HUES48 (cell line): Measurements from ENCODE around the gene KCNMA1.

Experiments
- H3K27ac ChIP-seq: one replicate; pipeline ENCODE4 v1.7.0; 2013; ENCODE audit warnings: low read depth, low read length, inconsistent platforms
- H3K27me3 ChIP-seq: 2 replicates; pipeline ENCODE4 v1.6.1; 2013; ENCODE audit warnings: mild to moderate bottlenecking, low read length; ENCODE audit not compliant: control insufficient read depth, insufficient read depth
- H3K36me3 ChIP-seq: 2 replicates; pipeline ENCODE4 v1.6.1; 2013; ENCODE audit warnings: low read length; ENCODE audit not compliant: control insufficient read depth, insufficient read depth
- H3K4me1 ChIP-seq: 2 replicates; pipeline ENCODE4 v1.6.1; 2013; ENCODE audit warnings: mild to moderate bottlenecking, low read length; ENCODE audit not compliant: control insufficient read depth, insufficient read depth
- H3K4me3 ChIP-seq: 2 replicates; pipeline ENCODE4 v1.5.1; 2013; ENCODE audit warnings: mild to moderate bottlenecking, low read depth, low read length
- H3K9ac ChIP-seq: 2 replicates; pipeline ENCODE4 v1.6.1; 2013; ENCODE audit warnings: mild to moderate bottlenecking, low read depth, low read length, moderate library complexity
- H3K9me3 ChIP-seq: 2 replicates; pipeline ENCODE4 v1.6.1; 2013; ENCODE audit warnings: low read length; ENCODE audit not compliant: control insufficient read depth, insufficient read depth

The KCNMA1 gene

DNA sequence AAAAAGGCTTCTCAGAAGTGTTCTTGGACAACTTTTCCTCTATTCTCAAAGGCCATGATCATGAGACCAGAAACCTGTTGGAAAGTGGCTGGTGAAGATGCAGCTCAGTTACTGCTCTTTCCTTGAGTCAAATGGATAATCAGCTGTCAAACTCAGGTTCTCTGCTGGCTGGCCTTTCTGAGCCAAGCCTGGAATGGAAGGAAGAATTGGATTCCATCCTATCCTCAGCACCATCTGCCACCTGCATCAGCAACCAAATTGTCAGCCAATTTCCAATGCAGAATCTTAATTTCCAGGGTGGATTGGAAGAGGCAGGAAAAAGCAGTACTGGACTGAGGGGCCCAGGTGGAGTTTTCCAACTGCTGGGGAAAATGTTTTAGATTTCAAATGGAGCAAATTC, 631.7 kb downstream of the KCNMA1 start:
- no peaks in the 10 kb centered on the region for H3K36me3 ChIP-seq
- no peak overlapping the region for H3K4me3 ChIP-seq
- no peak overlapping the region for H3K27ac ChIP-seq
- H3K27me3 ChIP-seq = no peaks in the 10 kb centered on the region
- H3K4me1 ChIP-seq = peaks cover 4% of the 10 kb centered on the region; the same call in 1 of the 2 replicates
- no peaks in the 10 kb centered on the region for H3K9me3 ChIP-seq
- H3K9ac ChIP-seq = no peak overlapping the region

DNA sequence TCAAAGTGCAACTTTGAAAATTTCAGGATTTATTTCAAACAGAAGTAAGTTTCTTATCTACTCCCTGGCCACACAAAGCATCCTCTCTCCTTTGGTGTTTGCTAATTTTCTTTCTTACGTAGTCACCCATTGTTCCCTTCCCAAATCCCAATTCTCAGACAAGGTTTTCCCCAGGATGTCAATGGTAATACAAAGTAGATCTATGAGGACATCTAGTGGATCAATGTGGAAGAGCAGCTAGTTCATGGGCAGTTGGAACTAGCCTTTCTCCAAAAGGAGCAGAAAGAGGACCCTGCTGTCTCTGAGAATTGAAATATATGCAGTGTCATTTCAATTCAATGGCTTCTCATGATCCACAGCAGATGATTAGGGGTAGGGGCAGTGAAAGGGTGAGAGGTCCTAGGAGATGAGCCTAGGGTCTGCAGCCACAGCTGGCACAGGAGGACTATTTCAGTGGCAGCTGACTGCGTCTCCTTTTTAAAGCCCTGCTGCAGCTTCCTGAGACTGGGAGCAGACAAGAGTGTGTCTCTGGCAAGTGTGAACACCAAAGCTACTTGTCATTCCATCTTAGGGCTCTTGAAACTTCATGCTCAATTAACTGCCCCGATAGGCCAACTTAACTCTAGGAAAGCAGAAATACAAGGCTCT, 632.6 kb downstream of the KCNMA1 start:
- no peaks in the 10 kb centered on the region for H3K9me3 ChIP-seq
- H3K27me3 ChIP-seq = no peaks in the 10 kb centered on the region
- no peak overlapping the region for H3K27ac ChIP-seq
- H3K4me1 ChIP-seq = peaks cover 4% of the 10 kb centered on the region; the same call in 1 of the 2 replicates
- no peaks in the 10 kb centered on the region for H3K36me3 ChIP-seq
- H3K9ac ChIP-seq = no peak overlapping the region
- H3K4me3 ChIP-seq = no peak overlapping the region

DNA sequence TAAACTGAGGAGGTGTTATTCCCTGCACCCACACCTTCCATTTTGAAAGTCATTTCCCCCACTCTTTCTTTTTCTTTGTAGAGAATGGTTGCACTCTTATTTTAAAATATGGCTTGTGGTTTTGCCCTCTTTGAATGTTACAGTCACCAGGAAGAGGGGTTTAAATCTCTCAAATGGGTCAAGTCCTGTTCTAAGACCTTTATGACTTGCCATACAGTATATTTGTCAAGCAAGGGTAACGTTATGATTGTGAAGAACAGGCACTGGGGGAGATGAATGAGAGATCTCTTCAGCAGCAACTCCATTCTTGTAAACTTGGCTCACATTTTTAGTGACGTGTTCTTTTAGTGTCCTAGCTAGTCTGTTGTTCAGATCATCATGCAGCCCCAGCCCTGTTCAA, 634.7 kb downstream of the KCNMA1 start:
- Histone ChIP-seq H3K9me3 (no peaks in the 10 kb centered on the region), H3K36me3 (no peaks in the 10 kb centered on the region), H3K4me1 (peaks cover 4% of the 10 kb centered on the region; the same call in 1 of the 2 replicates), H3K27me3 (no peaks in the 10 kb centered on the region), H3K9ac (no peak overlapping the region), H3K4me3 (no peak overlapping the region), H3K27ac (no peak overlapping the region)

DNA sequence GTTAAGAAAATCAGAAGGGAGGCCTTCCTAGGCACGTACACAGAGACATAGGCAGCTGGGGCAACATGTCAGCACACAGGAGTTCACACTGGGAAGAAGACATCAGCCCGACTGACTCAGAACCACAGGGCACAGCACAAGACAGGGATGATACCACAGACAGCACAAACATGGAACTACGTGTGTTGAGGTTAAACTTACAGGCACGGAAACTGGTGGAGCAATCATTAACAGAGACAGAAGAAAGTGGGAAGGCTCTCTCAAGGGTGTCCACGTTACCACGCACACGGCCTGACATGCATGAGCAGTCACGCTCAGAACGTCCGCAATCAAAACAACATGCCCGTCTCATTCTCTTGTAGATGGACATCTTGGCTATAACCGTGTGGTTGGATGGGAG, 636.4 kb downstream of the KCNMA1 start:
- Histone ChIP-seq H3K9me3 (no peaks in the 10 kb centered on the region), H3K4me1 (peaks cover 4% of the 10 kb centered on the region; the same call in 1 of the 2 replicates), H3K9ac (no peak overlapping the region), H3K27ac (no peak overlapping the region), H3K36me3 (no peaks in the 10 kb centered on the region), H3K4me3 (no peak overlapping the region), H3K27me3 (no peaks in the 10 kb centered on the region)

DNA sequence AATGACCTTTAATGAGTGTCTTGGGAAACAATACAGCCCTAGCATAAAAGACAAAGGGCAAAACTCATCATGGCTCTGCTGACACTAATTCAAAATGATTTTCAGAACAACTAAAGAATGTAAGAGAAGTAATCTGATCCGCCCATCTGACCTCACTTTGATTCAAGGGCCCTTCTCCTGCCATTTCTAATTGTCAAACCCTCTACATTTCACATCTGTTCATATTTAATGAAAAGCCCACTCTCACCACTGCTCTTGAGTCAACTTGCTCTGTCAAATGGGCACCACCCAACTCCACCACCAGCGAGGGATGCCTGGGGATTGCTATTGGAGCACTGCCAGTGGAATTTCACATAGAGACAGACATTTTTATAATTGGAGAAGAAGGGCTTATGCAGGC, 639.2 kb downstream of the KCNMA1 start:
- no peaks in the 10 kb centered on the region for H3K36me3 ChIP-seq
- no peak overlapping the region for H3K27ac ChIP-seq
- H3K27me3 ChIP-seq = no peaks in the 10 kb centered on the region
- no peaks in the 10 kb centered on the region for H3K9me3 ChIP-seq
- H3K4me3 ChIP-seq = no peak overlapping the region
- no peaks in the 10 kb centered on the region for H3K4me1 ChIP-seq
- H3K9ac ChIP-seq = no peak overlapping the region

DNA sequence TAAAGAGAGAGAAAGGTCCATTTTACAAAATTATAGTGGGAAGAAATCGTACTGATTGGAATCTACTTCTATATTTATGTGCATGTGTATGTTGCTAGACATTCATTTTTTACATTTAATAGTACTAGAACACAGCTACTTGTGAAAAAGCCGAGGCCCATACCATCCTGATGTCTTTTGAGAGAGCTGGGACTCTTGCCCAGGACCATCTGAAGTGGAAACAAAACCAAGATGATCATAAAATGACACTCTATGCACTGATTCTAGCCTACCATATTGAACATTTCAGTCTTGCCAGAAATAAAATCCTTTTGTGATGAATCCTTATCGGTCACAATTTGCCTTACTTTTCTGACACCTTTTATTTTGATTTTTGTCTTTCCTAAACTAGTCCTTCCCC, 640.0 kb downstream of the KCNMA1 start:
- Histone ChIP-seq H3K27ac (no peak overlapping the region), H3K9me3 (no peaks in the 10 kb centered on the region), H3K36me3 (no peaks in the 10 kb centered on the region), H3K27me3 (no peaks in the 10 kb centered on the region), H3K4me1 (no peaks in the 10 kb centered on the region), H3K4me3 (no peak overlapping the region), H3K9ac (no peak overlapping the region)

DNA sequence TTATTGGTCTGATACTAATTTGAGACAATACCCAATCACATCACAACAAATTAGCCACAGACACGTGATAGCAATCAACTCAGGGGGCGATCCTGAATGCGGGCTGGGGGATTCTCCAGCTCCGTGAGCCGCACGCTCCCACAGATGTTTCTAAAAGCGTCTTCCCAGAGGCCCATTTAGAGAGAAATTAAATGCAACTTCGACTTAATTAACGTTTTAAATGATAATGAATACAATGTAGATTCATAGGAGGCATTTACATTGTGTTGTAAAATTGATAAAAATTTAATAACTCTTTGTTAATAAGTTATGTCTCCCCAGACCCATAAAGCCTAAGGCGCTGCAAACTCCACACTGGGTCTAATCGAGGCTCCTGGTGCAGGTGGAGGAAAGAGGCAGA, 642.6 kb downstream of the KCNMA1 start:
- Histone ChIP-seq H3K4me3 (no peak overlapping the region), H3K36me3 (no peaks in the 10 kb centered on the region), H3K9ac (no peak overlapping the region), H3K4me1 (no peaks in the 10 kb centered on the region), H3K9me3 (no peaks in the 10 kb centered on the region), H3K27ac (no peak overlapping the region), H3K27me3 (no peaks in the 10 kb centered on the region)

DNA sequence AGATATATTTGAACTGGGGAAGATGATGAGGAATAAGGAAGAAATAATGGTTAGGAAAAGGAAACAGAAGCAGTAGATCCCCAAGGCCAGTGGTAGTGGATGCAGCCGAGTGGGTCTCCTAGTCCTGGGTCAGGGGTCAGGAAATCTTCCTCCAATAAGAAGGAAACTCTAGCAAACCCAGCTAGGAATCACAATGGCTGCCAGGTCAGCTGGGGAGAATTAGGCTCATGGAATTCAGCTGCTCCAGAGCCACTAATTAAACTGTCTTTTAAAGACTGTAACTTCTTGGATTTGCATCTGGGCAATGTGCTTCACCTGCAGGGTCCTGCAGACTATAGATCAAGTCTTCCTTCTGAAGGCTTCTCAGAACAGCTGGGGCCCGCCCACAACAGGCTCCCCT, 644.4 kb downstream of the KCNMA1 start:
- Histone ChIP-seq H3K9me3 (no peaks in the 10 kb centered on the region), H3K27ac (no peak overlapping the region), H3K36me3 (no peaks in the 10 kb centered on the region), H3K9ac (no peak overlapping the region), H3K4me3 (no peak overlapping the region), H3K4me1 (no peaks in the 10 kb centered on the region), H3K27me3 (no peaks in the 10 kb centered on the region)

DNA sequence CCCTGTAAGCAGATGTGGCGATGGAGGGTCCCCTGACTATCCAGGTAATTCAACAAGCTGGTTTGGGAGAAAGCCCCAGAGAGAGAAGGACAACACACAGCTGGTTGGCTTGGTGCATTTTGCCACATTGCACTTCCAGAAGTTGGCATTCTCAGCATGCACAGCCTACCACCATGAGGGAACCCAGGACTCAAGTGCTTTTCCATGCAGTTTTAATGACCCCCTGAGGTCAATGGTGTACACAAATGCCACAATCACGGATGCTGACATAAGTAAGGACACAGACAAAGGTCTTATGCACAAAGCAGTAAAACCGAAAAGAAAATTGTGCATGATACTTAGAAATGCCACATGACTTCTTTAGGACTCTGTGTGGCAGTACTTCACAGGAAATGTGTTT, 645.1 kb downstream of the KCNMA1 start:
- no peak overlapping the region for H3K4me3 ChIP-seq
- H3K4me1 ChIP-seq = no peaks in the 10 kb centered on the region
- H3K36me3 ChIP-seq = no peaks in the 10 kb centered on the region
- no peaks in the 10 kb centered on the region for H3K27me3 ChIP-seq
- H3K27ac ChIP-seq = no peak overlapping the region
- H3K9me3 ChIP-seq = no peaks in the 10 kb centered on the region
- H3K9ac ChIP-seq = no peak overlapping the region

DNA sequence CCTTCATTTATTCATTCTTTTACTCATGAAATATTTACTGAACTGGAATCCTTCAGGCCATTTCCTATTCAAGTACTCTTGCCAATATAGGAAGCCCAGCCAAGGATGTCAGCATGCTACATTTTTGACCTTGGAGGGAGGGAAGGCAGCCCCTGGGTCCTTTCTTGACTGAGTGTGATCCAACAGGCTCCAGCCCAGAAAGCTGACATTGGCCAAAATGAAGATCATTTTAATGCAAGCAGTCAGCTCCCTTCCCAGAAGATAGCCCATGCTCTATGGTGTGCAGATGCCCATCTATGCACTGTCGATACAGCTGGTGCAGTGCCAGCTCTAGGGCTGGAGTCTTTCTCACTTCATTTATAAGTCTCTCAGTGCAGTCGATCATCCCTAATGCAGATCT, 646.0 kb downstream of the KCNMA1 start:
- H3K9me3 ChIP-seq = no peaks in the 10 kb centered on the region

DNA sequence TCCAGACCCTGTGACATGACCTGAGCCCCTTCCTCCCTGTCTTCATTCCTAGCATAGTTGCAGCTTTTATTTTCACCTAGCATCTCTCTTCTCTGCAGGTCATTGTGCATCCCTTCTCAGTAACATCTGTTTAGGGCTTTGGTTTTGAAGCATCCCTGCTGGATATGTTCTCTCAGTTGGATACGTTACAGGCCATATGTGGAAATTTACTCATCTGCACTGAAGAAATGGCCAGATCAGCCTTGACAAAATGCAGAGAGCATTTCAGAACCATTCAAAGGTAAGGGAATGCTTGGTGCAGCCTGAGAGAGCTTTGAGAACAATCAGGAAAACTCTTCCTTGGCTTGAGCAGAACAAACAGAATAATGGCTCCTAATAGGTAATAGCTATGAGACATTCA, 647.0 kb downstream of the KCNMA1 start:
- no peaks in the 10 kb centered on the region for H3K36me3 ChIP-seq
- H3K4me1 ChIP-seq = no peaks in the 10 kb centered on the region
- no peak overlapping the region for H3K4me3 ChIP-seq
- H3K27ac ChIP-seq = no peak overlapping the region
- H3K9ac ChIP-seq = no peak overlapping the region
- no peaks in the 10 kb centered on the region for H3K27me3 ChIP-seq
- no peaks in the 10 kb centered on the region for H3K9me3 ChIP-seq

More for the DNA sequence above, 646.0 kb downstream of the KCNMA1 start:
- Histone ChIP-seq H3K4me3 (no peak overlapping the region), H3K9ac (no peak overlapping the region), H3K4me1 (no peaks in the 10 kb centered on the region), H3K27ac (no peak overlapping the region), H3K36me3 (no peaks in the 10 kb centered on the region), H3K27me3 (no peaks in the 10 kb centered on the region)
